ENCODE measurements around the gene GLS2.

GRCh38 chr12:56451147-56451546 lies 36.8 kb downstream of the GLS2 start:
- no peak for TF ChIP-seq EZH2 (IDR thresholded peaks at IDR 0.05; ENCODE audit: low read length, missing control alignments)
- no peak for TF ChIP-seq CTCF (conservative IDR thresholded peaks at IDR 0.05 in 1 of 2, IDR thresholded peaks at IDR 0.05 in 1 of 2; ENCODE audit: low read depth in 1 of 2, low read length in 2 of 2)
